GM18498 (cell line): Measurements from ENCODE around the gene ELL2.

ENCODE experiments used
- ATAC-seq: cut with Tn5 transposase; IDR thresholded peaks from one replicate; pipeline ENCODE4 v1.9.1; 2021; ENCODE audit warnings: mild to moderate bottlenecking, moderate library complexity; ENCODE audit not compliant: unreplicated experiment

ELL2 gene

DNA sequence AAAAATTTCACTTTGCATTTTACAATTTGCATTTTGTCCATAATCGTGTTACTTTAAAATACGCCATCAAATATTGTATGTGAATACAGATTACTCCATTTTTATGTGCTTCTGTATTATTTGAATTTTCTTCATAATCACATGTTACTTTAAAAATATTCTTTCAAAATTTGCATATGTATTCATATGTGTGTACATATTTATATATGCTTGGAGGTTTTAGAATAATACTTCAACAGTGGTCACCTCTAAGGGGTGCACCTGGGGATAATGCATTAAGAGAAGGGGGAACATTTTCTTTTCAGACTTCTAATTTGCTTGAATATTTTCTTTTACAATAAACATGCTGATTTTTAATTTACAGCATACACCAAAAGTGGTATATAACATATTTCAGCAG, 21.9 kb upstream of the ELL2 start:
- ATAC-seq, result no peak

GRCh38 chr5:95983080-95983479, 21.4 kb upstream of the ELL2 start:
- no peak for ATAC-seq

GRCh38 chr5:95976606-95977005, 15.0 kb upstream of the ELL2 start:
- no peak for ATAC-seq

DNA sequence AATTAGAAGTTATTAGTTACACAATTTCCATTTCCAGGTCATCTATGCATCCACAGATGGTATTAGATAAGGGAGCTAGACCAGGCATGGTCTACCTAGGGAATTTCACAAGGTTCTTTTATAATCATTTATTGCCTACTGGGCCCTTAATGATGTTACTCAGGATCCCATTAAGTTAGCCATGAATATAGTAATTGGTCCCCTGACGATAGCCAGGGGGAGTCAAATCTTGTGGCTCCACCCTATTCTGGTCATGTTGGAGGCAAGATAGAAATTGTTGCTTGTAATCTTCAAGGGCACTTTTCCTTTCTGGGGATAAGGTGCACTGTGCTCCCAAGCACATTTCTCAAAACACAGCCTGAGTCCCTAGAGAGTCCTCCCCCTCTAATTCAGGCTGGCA, 14.1 kb upstream of the ELL2 start:
- no peak for ATAC-seq

- ATAC-seq, result peak; percentile 99
Observed at GRCh38 chr5:95973793-95974325, 12.2 kb upstream of the ELL2 start.

DNA sequence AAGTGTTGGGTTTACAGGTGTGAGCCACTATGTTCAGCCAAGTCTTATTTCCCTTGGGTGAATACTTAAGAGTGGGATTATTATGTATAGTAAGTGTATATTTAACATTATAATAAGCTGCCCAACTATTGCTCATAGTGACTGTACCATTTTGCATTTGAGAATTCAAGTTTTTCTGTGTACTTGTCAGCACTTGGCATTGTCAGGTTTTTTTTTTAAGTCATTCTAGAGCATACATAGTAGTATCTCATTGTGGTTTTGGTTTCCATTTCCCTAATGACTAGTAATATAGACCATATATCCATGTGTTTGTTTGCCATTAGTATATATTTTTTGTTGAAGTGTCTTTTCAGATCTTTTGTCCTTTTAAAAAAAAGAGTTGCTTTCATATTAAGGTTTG, 10.5 kb upstream of the ELL2 start:
- no peak for ATAC-seq

DNA sequence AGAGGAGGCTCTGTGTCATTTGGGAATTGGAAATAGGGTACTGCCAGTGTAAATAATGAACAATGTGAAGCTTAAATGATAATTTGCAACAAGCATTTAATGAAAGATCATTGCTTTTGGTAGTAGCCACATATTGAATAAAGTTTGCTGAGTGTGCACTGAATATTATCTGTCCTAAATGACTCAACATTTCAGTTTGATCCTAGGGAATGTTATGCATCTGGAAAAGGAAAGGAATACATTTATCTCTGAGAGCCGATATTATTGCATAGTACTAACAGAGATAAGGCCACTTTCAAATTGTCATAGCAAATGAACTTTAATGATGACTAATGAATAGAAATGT, 8.7 kb upstream of the ELL2 start:
- no peak for ATAC-seq

GRCh38 chr5:95969651-95970358, 8.2 kb upstream of the ELL2 start:
- ATAC-seq, result no peak

GRCh38 chr5:95969055-95969454, 7.4 kb upstream of the ELL2 start:
- ATAC-seq, result no peak

DNA sequence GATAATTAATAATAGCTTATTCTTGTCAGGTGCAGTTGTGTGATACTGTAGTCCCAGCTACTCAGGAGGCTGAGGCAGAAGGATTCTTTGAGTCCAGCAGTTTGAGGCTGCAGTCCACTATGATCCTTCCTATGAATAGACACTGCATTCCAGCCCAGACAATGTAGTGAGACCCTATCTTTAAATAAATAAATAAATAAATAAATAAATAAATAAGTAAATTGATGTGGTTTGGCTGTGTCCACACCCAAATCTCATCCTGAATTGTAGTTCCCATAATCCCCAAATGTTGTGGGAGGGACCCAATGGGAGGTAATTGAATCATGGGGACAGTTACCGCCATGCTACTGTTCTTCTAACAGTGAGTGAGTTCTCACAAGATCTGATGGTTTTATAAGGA, 5.6 kb upstream of the ELL2 start:
- no peak for ATAC-seq

DNA sequence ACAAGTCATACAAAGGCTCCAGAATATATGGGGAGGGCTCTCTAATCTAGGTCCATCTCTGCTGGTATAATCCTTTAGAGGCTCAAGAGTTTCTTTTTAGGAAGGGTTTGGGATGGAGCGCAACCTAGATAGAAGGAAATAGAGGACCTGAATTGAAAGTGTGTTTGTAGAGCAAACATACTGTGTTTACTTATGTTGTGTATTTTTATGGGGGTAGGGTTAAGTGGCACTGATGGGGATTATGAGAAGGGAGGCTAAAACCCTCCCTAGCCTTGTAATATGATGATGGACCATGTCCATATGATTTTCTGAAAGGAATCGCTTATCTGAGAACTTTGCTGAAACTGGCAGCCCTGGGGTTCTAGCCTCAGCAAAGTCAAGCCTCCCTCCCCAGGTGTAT, 4.4 kb upstream of the ELL2 start:
- ATAC-seq, result no peak

DNA sequence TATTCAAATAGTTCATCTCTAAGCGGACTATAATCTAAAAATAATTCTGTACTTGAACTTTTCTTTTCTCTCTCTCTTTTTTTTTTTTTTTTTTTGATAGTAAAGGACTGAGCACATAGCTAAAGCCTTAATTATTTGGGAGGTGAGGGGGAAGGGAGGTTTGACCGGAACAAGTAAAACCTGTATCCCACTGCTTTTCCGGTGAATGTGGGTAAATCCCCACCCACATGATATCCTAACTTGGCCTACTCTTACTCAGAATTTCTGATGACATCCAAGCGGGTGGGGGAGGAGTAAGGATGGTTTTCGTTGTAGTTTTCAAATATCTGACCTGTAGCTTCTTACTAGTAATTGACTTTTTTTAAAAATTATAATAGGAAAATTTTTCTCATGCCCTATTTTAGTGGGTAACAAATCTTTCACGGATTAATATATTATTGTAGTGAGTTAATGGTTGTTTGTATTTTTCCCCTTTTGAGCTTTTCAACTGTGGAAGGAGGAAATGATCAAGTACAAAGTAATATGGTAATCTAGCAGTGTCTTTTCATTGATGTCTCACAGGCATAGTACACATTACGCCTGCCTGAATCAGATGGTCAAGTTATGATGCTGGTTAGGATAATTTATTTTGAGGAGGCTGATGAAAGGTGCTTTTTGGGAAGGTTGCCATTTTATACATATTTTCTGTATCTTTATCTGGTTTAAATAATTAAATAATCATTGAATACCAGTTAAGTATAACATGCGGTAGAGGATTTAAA, 2.2 kb upstream of the ELL2 start:
- no peak for ATAC-seq

DNA sequence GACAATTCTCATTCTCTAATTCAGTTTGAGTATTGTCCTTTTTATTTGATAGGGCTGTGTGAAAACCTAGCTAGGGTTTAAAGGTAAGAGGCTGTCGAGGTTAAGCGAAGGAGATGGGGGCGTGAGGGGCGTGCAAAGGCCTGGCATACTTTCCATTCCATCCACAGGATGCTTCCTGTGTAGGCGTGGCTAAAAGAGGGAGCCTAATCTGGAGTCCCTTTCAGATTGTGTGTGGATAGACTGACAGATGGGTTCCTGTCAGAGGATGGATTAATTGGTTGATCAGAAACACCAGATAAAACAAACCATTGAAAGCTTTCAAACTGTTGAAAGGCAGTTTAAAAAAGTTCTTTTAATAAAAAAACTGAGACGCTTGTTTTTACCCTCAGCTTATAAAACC, 1.1 kb upstream of the ELL2 start:
- ATAC-seq, result no peak

- no peak for ATAC-seq
Observed at GRCh38 chr5:95962475-95962773, 773 bp upstream of the ELL2 start.

DNA sequence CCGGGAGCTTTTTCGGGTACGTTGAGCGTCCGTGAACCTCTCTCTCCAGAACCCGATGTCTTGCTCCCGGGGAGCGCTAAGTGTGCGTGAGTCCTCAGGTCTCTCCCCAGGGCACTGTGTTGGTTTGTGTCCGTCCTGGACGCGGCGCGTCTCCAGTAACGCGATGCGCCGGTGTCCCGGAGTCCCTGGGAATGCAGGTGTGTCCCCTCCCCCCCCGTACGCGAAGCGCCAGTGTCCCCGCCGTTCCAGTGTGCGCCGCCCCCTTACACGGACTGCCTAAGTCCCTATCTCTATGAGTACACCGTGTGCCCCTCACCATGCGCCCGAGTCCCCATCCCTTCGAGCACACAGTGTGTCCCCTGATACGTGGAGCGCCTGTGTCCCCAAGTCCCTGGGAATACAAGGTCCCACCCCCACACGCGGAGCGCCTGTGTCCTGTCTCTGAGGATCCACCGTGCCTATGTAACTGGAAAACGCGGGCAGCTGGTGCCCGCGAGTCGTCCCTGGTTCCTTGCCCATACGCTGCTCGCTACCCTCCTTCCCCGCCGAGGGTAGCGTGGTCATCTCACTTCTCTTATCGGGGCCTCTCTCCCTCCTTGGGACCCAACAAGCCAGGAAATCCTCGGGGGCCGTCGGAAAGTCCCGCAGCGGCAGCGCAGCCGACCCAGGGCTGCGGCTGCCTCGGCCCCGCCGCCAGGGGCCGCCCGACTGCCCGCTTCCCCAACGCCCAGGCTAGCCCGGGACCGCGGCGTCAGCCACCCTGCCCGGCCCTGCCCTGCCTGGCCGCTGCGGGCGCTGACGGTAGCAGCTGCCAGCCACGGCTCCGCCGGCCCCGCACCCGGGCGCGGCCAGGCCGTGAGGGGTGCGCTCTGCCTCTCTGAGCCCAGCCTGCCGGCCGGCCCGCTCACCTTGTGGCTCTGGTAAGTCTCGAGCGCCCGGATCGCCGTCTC, 709 bp downstream of the ELL2 start:
- ATAC-seq, result peak; percentile 60

DNA sequence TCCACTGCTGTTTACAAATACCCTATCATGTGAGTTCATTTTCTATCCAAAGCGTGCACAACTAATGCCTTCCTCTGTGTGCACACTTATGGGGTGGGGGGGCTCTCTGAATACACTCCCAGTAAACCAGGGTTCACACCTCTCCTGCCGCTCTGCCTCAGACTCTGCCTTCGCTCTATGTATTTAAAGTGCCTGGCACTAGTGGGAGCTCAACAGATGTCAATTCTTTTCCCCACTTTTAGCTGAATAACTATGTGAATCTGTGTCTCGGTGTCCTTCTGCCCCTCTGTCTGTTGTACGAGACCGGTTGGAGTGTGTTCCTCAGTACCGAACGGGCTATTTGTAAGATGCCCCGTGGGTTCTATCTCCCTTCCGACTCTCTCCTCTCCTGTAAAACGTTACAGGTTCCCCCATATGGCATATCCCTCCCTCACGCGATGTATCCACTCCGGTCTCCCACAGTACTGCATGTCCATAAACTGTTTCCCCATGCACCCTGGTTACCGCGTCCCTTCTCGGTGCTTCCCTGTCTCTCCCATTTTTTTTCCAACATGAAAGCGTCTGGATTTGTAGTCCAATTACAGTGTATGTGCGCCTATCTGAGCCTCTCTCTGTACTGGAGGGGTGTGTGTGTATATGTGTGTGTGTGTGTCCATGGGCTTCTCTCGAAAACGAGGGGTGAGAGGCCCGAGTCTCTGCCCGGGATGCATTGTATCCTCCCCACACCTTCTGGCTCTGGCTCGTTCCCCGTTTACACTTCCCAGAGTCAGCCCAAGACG, 1.6 kb downstream of the ELL2 start:
- ATAC-seq, result no peak

GRCh38 chr5:95959051-95959887, 2.4 kb downstream of the ELL2 start:
- no peak for ATAC-seq

DNA sequence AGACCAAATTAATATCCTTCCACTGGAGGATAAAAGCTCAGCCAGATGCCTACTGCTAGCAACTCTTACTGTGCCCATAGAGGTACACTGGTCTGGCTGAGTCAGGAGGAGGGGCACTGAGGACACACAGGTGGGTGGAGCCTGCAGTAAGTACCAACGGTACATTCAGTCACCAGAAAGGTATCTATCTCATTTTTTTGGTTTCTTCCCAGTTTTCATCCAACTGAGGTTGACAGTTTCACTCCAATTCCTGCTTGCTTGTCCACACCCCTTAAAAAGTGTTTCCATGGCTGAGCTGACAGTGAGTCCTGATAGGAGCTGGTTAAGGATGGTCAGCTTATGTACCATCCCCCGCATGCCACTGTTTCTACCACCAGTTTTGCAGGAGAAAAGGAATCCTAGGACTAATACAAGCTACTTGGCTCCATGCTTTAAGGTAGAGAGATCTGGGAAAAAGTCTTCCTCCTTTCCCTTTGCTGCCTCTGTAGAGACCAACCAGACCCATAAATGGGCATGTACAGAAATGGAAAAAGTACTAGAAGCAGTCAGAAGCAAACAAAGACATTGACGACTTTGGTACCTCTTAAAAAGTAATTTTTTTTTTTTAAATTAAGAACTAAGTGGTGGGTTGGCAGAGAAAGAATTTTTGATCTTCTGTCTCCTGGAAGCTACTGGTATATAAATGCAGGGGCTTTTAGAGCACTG, 3.2 kb downstream of the ELL2 start:
- ATAC-seq, result no peak

DNA sequence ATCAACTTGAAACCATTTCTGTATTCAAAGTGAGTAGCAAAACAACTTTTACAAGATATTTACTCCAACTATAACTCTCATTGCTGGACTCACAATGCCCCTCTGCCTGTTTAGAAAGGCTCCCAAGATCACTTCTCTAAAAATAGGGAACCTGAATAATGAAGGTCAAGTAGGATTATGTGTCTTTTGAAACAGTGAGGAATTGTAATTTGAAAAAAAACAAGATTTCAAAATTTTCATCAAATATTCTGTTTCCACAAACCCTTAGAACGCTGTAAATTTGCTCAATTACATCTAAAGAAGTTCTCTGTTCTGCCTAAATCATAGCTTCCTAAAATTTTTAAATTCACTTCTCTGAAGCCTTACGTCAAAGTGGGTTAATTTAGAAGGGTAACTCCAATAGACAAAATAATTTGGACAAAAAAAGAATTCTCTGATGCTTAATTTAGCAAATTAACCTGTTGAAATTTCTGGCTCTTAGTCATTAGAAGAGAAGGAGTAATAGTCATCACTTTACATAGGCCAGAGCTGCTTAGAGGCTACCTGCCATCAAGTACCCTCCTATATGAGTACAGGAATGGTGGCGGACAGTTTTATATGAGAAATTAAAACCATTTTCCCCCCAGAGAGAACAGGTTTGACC, 4.0 kb downstream of the ELL2 start:
- ATAC-seq, result no peak
